HepG2 (cell line): ENCODE data around the gene FAM199X. TPM values are rescaled to one million over a fixed set of nuclear protein-coding genes. Genes with fewer than 3 reads are reported as not detected.

ENCODE experiments used
- ATAC-seq: fragments of 200-7000 bp; cut with Tn5 transposase; 3 replicates; pipeline ENCODE4 v1.9.1; 2020; ENCODE audit warnings: mild to moderate bottlenecking, moderate library complexity
- BruUV-seq: library from RNA; stranded (reverse); fragments of 400-500 nt; replicated peaks from 2 replicates; lab custom pipeline; 2021; lab: Mats Ljungman, UMichigan
- CTCF ChIA-PET: fragments of 300-600 bp; formaldehyde crosslinking; extraction: SDS; loops from one replicate; lab custom pipeline; 2021; ENCODE audit warnings: low total read pairs, inconsistent platforms, low intra/inter-chr PET ratio; lab: Yijun Ruan, JAX
- POLR2A ChIA-PET: fragments of 350-600 bp; sonication (Branson Sonifier 250); formaldehyde crosslinking; loops from one replicate; lab custom pipeline; 2020; ENCODE audit warnings: antibody characterized with exemption, inconsistent platforms; lab: Yijun Ruan, JAX
- DNase-seq: peaks from one replicate; pipeline ENCODE4 v3.0.0-alpha.2; 2015; ENCODE audit warnings: low spot score
- FAIRE-seq: peaks from 3 replicates; lab custom pipeline; 2011; peaks lifted over from hg19 to GRCh38; lab: Jason Lieb, UNC
- H2AFZ ChIP-seq: one replicate; pipeline ENCODE4 v1.6.1; 2011; ENCODE audit warnings: low read length, inconsistent platforms
- H3K27ac ChIP-seq: fragments of 300-600 bp; 3 replicates; pipeline ENCODE4 v1.8.0; 2011; ENCODE audit warnings: mixed run types, mild to moderate bottlenecking, mixed read lengths, low read length, inconsistent platforms; ENCODE audit not compliant: insufficient read depth; ENCODE audit errors: extremely low read length
- H3K27me3 ChIP-seq, 2 experiments: fragments of 200-600 bp in 1 of 2; 2 replicates in 1 of 2; 3 replicates in 1 of 2; pipeline versions ENCODE4 v1.6.0 to v1.8.0; 2011; ENCODE audit warnings: low read length in 2 of 2, mild to moderate bottlenecking in 2 of 2, moderate library complexity in 2 of 2, inconsistent platforms in 1 of 2; ENCODE audit not compliant: insufficient read depth in 2 of 2, control insufficient read depth in 1 of 2
- H3K36me3 ChIP-seq, 2 experiments: fragments of 200-600 bp in 1 of 2; replicated peaks in 1 of 2; 2 replicates in 1 of 2; 3 replicates in 1 of 2; pipeline versions ENCODE4 v1.5.1 to v1.8.0; 2011; ENCODE audit warnings: low read length in 2 of 2, inconsistent platforms in 1 of 2; ENCODE audit not compliant: insufficient read depth in 2 of 2, control insufficient read depth in 1 of 2
- H3K4me1 ChIP-seq: 2 replicates; pipeline ENCODE4 v1.5.1; 2012; ENCODE audit warnings: low read length, inconsistent platforms; ENCODE audit not compliant: insufficient read depth
- H3K4me2 ChIP-seq: 2 replicates; pipeline ENCODE4 v1.6.0; 2011; ENCODE audit warnings: low read depth, low read length, inconsistent platforms
- H3K4me3 ChIP-seq, 3 experiments: fragments of 200-600 bp in 1 of 3; sonication (generic), shearing (Covaris generic) in 1 of 3; replicated peaks in 1 of 3; 2 replicates each; pipeline ENCODE4 v1.5.1; 2011 to 2016; ENCODE audit warnings: low read length in 3 of 3, inconsistent platforms in 2 of 3, low read depth in 2 of 3, mild to moderate bottlenecking in 2 of 3, control low read depth in 1 of 3, mixed read lengths in 1 of 3; ENCODE audit not compliant: insufficient read depth in 1 of 3
- H3K79me2 ChIP-seq: one replicate; pipeline ENCODE4 v1.6.1; 2011; ENCODE audit warnings: low read length, inconsistent platforms; ENCODE audit not compliant: insufficient read depth
- H3K9ac ChIP-seq: 2 replicates; pipeline ENCODE4 v1.6.0; 2011; ENCODE audit warnings: mild to moderate bottlenecking, low read depth, low read length, inconsistent platforms; ENCODE audit not compliant: insufficient read depth
- H3K9me3 ChIP-seq: 2 replicates; pipeline ENCODE4 v1.5.1; 2012; ENCODE audit warnings: mild to moderate bottlenecking, low read length
- H4K20me1 ChIP-seq: 2 replicates; pipeline ENCODE4 v1.6.0; 2011; ENCODE audit warnings: inconsistent platforms, mild to moderate bottlenecking, low read length, moderate library complexity; ENCODE audit not compliant: insufficient read depth
- DRAP1 ChIP-seq: IDR thresholded peaks from 2 replicates; pipeline ENCODE4 v1.6.1; 2016; ENCODE audit warnings: missing genetic modification reagents, missing compliant biosample characterization
- HOXA5 ChIP-seq: sonication (generic); formaldehyde crosslinking; IDR thresholded peaks from 2 replicates; pipeline ENCODE4 v1.4.0; 2020; ENCODE audit warnings: missing genetic modification reagents
- USF2 ChIP-seq, 2 experiments: sonication (generic) in 1 of 2; formaldehyde crosslinking in 1 of 2; IDR thresholded peaks; 2 replicates each; pipeline versions ENCODE4 v1.5.1 to v1.6.1; 2011 to 2020; ENCODE audit warnings: borderline replicate concordance in 1 of 2, low read depth in 1 of 2, low read length in 1 of 2, mild to moderate bottlenecking in 1 of 2, missing genetic modification reagents in 1 of 2, moderate library complexity in 1 of 2
- XRCC5 ChIP-seq: fragments of 200-400 bp; formaldehyde crosslinking; optimal IDR thresholded peaks from 2 replicates; pipeline ENCODE3; 2017; ENCODE audit warnings: mild to moderate bottlenecking, low read length
- ZNF280B ChIP-seq: sonication (generic); formaldehyde crosslinking; IDR thresholded peaks from 2 replicates; pipeline ENCODE4 v1.5.0; 2020; ENCODE audit warnings: missing genetic modification reagents, mild to moderate bottlenecking, borderline replicate concordance
- ZNF577 ChIP-seq: sonication (generic); formaldehyde crosslinking; IDR thresholded peaks from 2 replicates; pipeline ENCODE4 v1.4.0; 2020; ENCODE audit warnings: mild to moderate bottlenecking, low read depth, missing genetic modification reagents, borderline replicate concordance
- ZNF580 ChIP-seq: IDR thresholded peaks from 2 replicates; pipeline ENCODE4 v1.6.1; 2016; ENCODE audit warnings: low read depth, borderline replicate concordance
- WGBS: methylation state at CpG from one replicate; pipeline ENCODE4 v1.1.6; 2017; ENCODE audit warnings: low lambda C conversion rate; 5-methylcytosine and 5-hydroxymethylcytosine counted together
- in situ Hi-C: cut with HindIII; loops from 2 replicates; pipeline ENCODE4 v1.10.0; 2017; ENCODE audit warnings: low pct_unique_long_range_greater_than_20kb; ENCODE audit not compliant: extremely low pct_ligation_motif_present
- intact Hi-C: fragments of 100-400 bp; cut with micrococcal nuclease; formaldehyde crosslinking; loops from one replicate; pipeline ENCODE4 v1.10.0; 2022; ENCODE audit not compliant: unreplicated experiment
- polyA plus RNA-seq, 8 experiments: library from polyadenylated mRNA; depleted of rRNA in 3 of 8; stranded (reverse) in 7 of 8; unstranded in 1 of 8; fragments of >200 nt; fragmentation: Illumina TruSeq in 4 of 8; extraction: Trizol in 4 of 8; gene quantifications; 2 replicates each; pipeline versions ENCODE4 v1.2.1 to v1.2.3, GENCODE V29; 2011 to 2016; ENCODE audit warnings: low read depth in 4 of 8, missing spikeins in 1 of 8, mixed read lengths in 1 of 8; ENCODE audit not compliant: insufficient read depth in 1 of 8
- total RNA-seq, 5 experiments: library from RNA; depleted of rRNA; stranded (reverse); fragments of >200 nt; fragmentation: Illumina TruSeq; extraction: Trizol; gene quantifications; 2 replicates each; pipeline ENCODE4 v1.2.3, GENCODE V29; 2016; ENCODE audit warnings: low read depth in 1 of 5

The FAM199X gene
- total and polyA plus RNA-seq, 2 of the 13 experiments (the other 11 are each of a cell fraction or from before 2014, with no cell fraction given), result 5.1 to 18.0 TPM

GRCh38 chrX:104141087-104141760 is 25.0 kb upstream of the FAM199X start (continued):
- no peak for TF ChIP-seq USF2 (IDR thresholded peaks at IDR 0.05; ENCODE audit: low read depth, low read length)
- no peak for TF ChIP-seq USF2 (CRISPR knock-in tag; IDR thresholded peaks at IDR 0.05; ENCODE audit: borderline replicate concordance)
- no peak for TF ChIP-seq ZNF280B
- TF ChIP-seq DRAP1 (CRISPR knock-in tag), result no peak

- DNase-seq, result no peak
- Histone ChIP-seq H3K36me3 (no peaks in the 10 kb centered on the region), H3K27ac (no peak overlapping the region), H3K4me2 (no peak overlapping the region), H3K79me2 (no peaks in the 10 kb centered on the region), H3K4me3 (no peak overlapping the region), H2AFZ (no peak overlapping the region), H4K20me1 (no peaks in the 10 kb centered on the region), H3K27me3 (no peaks in the 10 kb centered on the region), H3K9me3 (no peaks in the 10 kb centered on the region), H3K9ac (no peak overlapping the region)
- FAIRE-seq, result no peak
- in situ Hi-C loops, result loop anchor here (25.0 kb wide), 1 partner anchor 464 kb away; the partner anchor contains the start of gene MORF4L2
- 43% methylated on average over 1 of the region's 1 CpG for WGBS
- no TSS peak for BruUV-seq
- no peak for ATAC-seq
- ChIA-PET POLR2A (no interaction called here), CTCF (no interaction called here)
- TF ChIP-seq ZNF580 (no peak), XRCC5 (no peak), HOXA5 (CRISPR knock-in tag) (no peak), ZNF577 (CRISPR knock-in tag) (no peak)
- TF ChIP-seq, all 625 proteins: peak for 0
- intact Hi-C loops, result no loop called here
- H3K4me1 ChIP-seq, result 0 out of 2 replicates have a peak, but pooled peaks cover 5% of the 10 kb centered on the region
These were observed 15.2 kb upstream of the FAM199X start for GRCh38 chrX:104151037-104151436.
